Testis (tissue), 3 donors: Measurements from ENCODE around the gene KIF5C. TPM values are rescaled to one million over a fixed set of nuclear protein-coding genes. Genes with fewer than 3 reads are reported as not detected.
A peak's percentile ranks its signal among the peaks of the same experiment; 100 is the strongest.

Experiments used
- DNase-seq: peaks from one replicate; pipeline ENCODE4 v3.0.0-alpha.2; 2019
- H3K27ac ChIP-seq, 2 donors: fragments of 200-600 bp; sonication (generic); one replicate each; pipeline ENCODE4 v1.5.1; 2019
- H3K27me3 ChIP-seq: fragments of 200-600 bp; sonication (generic); one replicate; pipeline ENCODE4 v1.5.1; 2019
- H3K36me3 ChIP-seq: fragments of 200-600 bp; sonication (generic); one replicate; pipeline ENCODE4 v1.5.1; 2017; ENCODE audit warnings: low read depth; ENCODE audit errors: missing control alignments
- H3K4me1 ChIP-seq: fragments of 200-600 bp; sonication (generic); one replicate; pipeline ENCODE4 v1.5.1; 2019
- H3K4me3 ChIP-seq, 2 donors: fragments of 200-600 bp; sonication (generic); one replicate each; pipeline ENCODE4 v1.5.1; 2017 to 2019
- H3K9me3 ChIP-seq: fragments of 200-600 bp; sonication (generic); one replicate; pipeline ENCODE4 v1.5.1; 2017
- POLR2A ChIP-seq: fragments of 450-650 bp; IDR thresholded peaks from one replicate; pipeline ENCODE4 v1.6.1; 2017; ENCODE audit warnings: antibody characterized with exemption, mild to moderate bottlenecking, moderate library complexity
- WGBS, 2 donors: methylation state at CpG; one replicate each; pipeline ENCODE4 v1.1.5; 2018; 5-methylcytosine and 5-hydroxymethylcytosine counted together
- intact Hi-C: fragments of 100-400 bp; cut with DNase I; formaldehyde crosslinking; loops from one replicate; pipeline ENCODE4 v1.15.1; 2023; ENCODE audit warnings: low total_unique reads
- polyA plus RNA-seq: library from polyadenylated mRNA; stranded (reverse); fragments of 350-450 nt; fragmentation: Illumina TruSeq; extraction: RNeasy Lipid Tissue Mini Kit (QIAGEN cat#74804); gene quantifications from one replicate; pipeline ENCODE4 v1.2.3, GENCODE V29; 2014; ENCODE audit warnings: low read depth, low replicate concordance; ENCODE audit not compliant: insufficient read depth
- total RNA-seq, 2 donors: library from RNA; depleted of rRNA; stranded (reverse); fragments of >200 nt; gene quantifications; one replicate each; pipeline ENCODE4 v1.2.3, GENCODE V29; 2016
- TF ChIP-seq, protein P1 (sequence below), 3 experiments: fragments of 450-650 bp in 2 of 3; fragments of 200-600 bp in 1 of 3; sonication (generic) in 1 of 3; IDR thresholded peaks; one replicate each; pipeline ENCODE4 v1.5.1; 2016 to 2019; ENCODE audit warnings: antibody characterized with exemption in 3 of 3, mild to moderate bottlenecking in 2 of 3, moderate library complexity in 1 of 3

The KIF5C gene
- total and polyA plus RNA-seq, 3 donors from 2014 or later, result 57.0 to 159 (median 146) TPM

DNA sequence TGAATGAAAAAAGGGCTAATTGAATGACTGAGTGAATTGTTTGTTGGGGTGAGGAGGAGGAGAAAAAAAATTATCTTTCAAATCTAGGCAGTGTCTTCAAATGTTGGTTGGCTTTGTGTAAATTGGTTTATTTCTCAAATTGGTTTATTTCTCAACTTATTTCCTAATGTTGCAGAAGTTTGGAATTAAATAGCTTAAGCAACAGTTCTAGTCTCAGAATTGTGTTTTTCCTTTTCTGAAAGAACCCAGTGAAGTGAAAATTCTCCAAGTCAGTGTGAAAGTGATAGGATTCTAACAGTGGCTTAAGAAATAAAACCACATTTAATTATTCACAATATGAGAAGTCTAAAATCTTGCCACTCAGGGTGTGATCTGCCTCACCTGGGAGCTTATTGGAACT lies 108.9 kb downstream of the KIF5C start:
- Histone ChIP-seq H3K4me1 (no peaks in the 10 kb centered on the region), H3K4me3 (no peak overlapping the region), H3K9me3 (no peaks in the 10 kb centered on the region), H3K36me3 (no peaks in the 10 kb centered on the region), H3K27ac (no peak overlapping the region), H3K27me3 (no peaks in the 10 kb centered on the region)
- no peak for DNase-seq
- TF ChIP-seq, protein P1, sequence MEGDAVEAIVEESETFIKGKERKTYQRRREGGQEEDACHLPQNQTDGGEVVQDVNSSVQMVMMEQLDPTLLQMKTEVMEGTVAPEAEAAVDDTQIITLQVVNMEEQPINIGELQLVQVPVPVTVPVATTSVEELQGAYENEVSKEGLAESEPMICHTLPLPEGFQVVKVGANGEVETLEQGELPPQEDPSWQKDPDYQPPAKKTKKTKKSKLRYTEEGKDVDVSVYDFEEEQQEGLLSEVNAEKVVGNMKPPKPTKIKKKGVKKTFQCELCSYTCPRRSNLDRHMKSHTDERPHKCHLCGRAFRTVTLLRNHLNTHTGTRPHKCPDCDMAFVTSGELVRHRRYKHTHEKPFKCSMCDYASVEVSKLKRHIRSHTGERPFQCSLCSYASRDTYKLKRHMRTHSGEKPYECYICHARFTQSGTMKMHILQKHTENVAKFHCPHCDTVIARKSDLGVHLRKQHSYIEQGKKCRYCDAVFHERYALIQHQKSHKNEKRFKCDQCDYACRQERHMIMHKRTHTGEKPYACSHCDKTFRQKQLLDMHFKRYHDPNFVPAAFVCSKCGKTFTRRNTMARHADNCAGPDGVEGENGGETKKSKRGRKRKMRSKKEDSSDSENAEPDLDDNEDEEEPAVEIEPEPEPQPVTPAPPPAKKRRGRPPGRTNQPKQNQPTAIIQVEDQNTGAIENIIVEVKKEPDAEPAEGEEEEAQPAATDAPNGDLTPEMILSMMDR (IDR thresholded peaks at IDR 0.05), result no peak
- TF ChIP-seq POLR2A, result no peak
- intact Hi-C loops, result loop anchor here (10.0 kb wide), 1 partner anchor 419 kb away; no protein-coding TSS in a partner anchor

DNA sequence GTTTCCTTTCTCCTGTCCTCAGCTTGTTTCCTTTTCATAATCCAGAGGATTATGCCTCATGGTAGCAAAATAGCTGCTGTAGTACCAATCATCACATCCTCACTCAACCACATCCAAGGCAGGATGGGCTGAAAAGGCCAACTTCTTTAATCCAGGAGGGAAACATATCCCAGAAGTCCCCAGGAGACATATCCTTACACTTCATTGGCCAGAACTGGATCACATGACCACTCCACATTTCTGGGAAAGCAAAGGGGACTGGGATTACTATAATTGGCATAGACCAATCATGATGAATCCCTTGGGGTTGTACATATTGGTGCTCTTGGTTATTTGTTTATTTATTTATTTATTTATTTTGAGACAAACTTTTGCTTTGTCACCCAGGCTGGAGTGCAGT lies 109.4 kb downstream of the KIF5C start:
- H3K4me1 ChIP-seq, result no peaks in the 10 kb centered on the region
- H3K27me3 ChIP-seq, result no peaks in the 10 kb centered on the region
- H3K27ac ChIP-seq, result no peak overlapping the region
- H3K4me3 ChIP-seq, result no peak overlapping the region
- TF ChIP-seq, protein P1 (IDR thresholded peaks at IDR 0.05), result no peak
- no peaks in the 10 kb centered on the region for H3K9me3 ChIP-seq
- H3K36me3 ChIP-seq, result no peaks in the 10 kb centered on the region
- no peak for DNase-seq
- intact Hi-C loops, result loop anchor here (10.0 kb wide), 1 partner anchor 420 kb away; no protein-coding TSS in a partner anchor

DNA sequence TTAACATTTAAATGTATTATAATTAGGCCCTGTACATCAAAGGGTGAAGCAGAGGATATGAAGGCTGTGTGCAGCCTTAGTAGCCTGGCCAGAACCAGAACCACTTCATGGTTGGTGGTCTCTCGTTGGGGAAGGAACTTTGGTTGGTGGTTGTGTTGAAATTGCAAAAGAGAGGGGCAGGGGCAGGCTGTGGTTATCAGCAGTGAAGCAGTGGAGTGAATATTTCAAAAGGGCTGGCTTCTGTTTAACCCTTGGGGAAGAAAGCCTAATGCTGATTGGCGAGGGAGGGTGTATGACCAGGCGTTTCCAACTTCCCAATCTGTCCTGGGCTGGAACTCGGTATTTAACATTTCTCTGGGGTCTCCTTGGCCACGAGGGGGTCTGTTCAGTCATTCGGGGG lies 112.3 kb downstream of the KIF5C start:
- DNase-seq, result no peak
- TF ChIP-seq POLR2A, result no peak
- TF ChIP-seq, protein P1 (IDR thresholded peaks at IDR 0.05), result no peak
- Histone ChIP-seq H3K4me1 (no peaks in the 10 kb centered on the region), H3K27me3 (no peaks in the 10 kb centered on the region), H3K9me3 (no peaks in the 10 kb centered on the region), H3K36me3 (no peaks in the 10 kb centered on the region), H3K4me3 (no peak overlapping the region), H3K27ac (no peak overlapping the region)
- intact Hi-C loops, result loop anchor here (10.0 kb wide), 1 partner anchor 422 kb away; no protein-coding TSS in a partner anchor
- WGBS, 2 donors, result 76 to 83% methylated on average over 6 of the region's 6 CpGs

DNA sequence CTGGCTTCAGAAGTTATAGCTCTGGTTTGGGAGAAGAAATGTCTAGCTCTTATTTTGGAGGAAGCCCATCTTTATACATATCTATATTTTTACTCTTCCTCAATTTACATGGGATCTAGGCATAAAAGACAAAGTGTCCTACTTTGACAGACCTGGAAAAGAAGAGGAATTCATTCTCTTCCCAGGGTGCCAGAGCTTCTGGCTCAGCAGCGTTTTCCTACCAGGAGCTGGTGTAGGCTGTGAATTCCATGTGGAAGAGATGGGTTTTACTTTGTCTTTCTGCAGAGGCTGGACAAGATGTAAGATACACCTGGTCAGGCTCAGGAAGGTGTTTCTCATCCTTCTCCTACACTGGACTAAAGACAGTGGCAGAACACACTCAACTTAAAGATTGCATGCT lies 113.3 kb downstream of the KIF5C start:
- 76 to 100% methylated on average over 1 of the region's 1 CpG for WGBS, 2 donors
- no peak overlapping the region for H3K27ac ChIP-seq
- no peaks in the 10 kb centered on the region for H3K4me1 ChIP-seq
- no peaks in the 10 kb centered on the region for H3K27me3 ChIP-seq
- H3K36me3 ChIP-seq, result no peaks in the 10 kb centered on the region
- H3K4me3 ChIP-seq, result no peak overlapping the region
- no peak for DNase-seq
- no peaks in the 10 kb centered on the region for H3K9me3 ChIP-seq
- intact Hi-C loops, result loop anchor here (10.0 kb wide), 1 partner anchor 424 kb away; no protein-coding TSS in a partner anchor
- TF ChIP-seq, protein P1 (IDR thresholded peaks at IDR 0.05), result no peak
- TF ChIP-seq POLR2A, result no peak

DNA sequence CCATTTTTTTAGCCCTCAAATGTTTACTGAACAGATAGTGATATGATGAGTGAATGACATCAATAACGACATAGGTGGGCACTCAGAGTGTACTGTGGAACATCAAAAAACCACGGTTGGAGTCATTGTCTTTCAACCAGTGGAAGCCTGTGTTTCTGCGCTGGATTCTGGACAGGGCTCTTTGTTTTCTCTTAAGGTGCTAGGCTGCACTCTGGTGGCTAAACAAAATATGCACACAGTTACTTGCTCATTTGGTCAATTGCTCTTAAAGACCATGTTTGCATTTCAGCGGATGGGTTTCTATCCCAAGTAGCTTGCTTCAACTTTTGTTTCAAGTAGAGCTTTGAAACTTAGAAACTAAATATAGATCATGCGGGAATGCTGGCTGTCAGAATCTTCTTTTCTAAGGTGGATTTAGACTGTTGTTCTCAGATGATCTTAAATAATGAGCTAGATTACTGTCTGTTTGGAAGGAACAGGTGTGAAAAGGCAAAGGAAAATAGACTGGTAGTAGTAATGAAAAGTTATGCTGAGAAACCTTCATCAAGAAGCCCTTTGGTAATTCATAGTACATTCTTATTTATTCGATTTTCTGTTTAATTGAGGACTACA lies 115.0 kb downstream of the KIF5C start:
- peak; percentile 85 for DNase-seq
- Histone ChIP-seq H3K4me3 (no peak overlapping the region), H3K9me3 (no peaks in the 10 kb centered on the region), H3K4me1 (no peaks in the 10 kb centered on the region), H3K27ac (no peak overlapping the region), H3K27me3 (no peaks in the 10 kb centered on the region), H3K36me3 (no peaks in the 10 kb centered on the region)
- no peak for TF ChIP-seq POLR2A
- TF ChIP-seq, protein P1 (IDR thresholded peaks at IDR 0.05), result peak; percentile 52 to 66 (median 57)
- intact Hi-C loops, result loop anchor here (10.0 kb wide), 1 partner anchor 425 kb away; no protein-coding TSS in a partner anchor
- WGBS, 2 donors, result 45 to 50% methylated on average over 6 of the region's 6 CpGs
